ENCODE data around the gene C13orf46. TPM values are rescaled to one million over a fixed set of nuclear protein-coding genes. Genes with fewer than 3 reads are reported as not detected.

The C13orf46 gene
- total and polyA plus RNA-seq, 2 experiments from 2014 or later = 0.20 to 0.23 TPM

DNA sequence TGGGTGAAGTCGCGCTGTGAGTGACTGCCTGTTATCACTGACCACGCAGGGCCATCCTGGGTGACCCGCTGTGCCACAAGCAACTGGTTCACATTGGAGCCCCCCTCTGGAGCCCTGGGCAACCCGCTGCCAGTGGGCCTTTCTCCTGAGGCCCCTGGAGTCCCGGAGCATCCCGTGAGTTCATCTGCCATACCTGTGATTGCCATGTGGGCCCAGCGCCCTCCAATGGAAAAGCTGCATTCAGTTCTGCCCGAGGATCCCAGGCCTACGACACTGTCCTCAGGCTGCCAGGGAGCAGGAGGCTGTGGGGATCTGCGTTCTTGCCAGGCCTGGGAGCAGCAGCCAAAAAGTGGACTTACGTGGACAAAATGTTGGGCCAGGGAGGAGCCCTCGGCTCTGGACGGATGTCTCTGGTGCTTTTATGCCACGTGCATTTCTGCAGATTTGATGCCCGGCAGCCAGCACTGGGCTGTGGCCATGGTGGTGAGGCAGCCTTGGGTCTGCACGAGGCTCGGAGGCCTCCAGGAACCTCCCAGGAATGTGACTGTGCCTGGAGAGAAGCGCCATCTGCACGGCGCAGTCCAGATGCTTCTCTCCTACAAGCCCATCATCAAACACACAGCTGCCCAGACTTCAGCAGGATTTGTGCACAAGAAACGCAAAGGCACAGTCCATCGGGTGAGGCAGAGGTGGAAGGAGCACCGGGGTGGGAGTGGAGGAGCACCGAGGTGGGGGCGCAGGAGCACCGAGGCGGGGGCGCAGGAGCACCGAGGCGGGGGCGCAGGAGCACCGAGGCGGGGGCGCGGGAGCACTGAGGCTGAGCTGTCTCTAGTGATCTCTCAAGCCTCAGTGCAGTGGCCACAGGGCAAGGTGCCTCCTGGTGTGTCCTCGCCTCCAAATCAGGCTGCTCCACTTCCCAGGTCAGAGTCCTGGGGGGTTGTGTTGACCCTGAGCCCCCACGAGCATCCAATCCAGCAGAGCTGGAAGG is 44.0 kb downstream of the C13orf46 start:
- Histone ChIP-seq H2AFZ (no peak overlapping the region), H3K9me2 (replicated peaks; ENCODE audit: insufficient read depth) (no peaks in the 10 kb centered on the region), H3K36me3 (replicated peaks; ENCODE audit: insufficient read depth, low read depth) (no peaks in the 10 kb centered on the region), H3K27me3 (no peaks in the 10 kb centered on the region), H3K9me3 (ENCODE audit: low read depth) (no peaks in the 10 kb centered on the region), H3K79me2 (no peaks in the 10 kb centered on the region), H4K20me1 (ENCODE audit: insufficient read depth, poor library complexity, severe bottlenecking) (no peaks in the 10 kb centered on the region), H3K27ac (no peak overlapping the region), H3K4me2 (no peak overlapping the region), H3K4me3 (no peak overlapping the region), H3K4me1 (ENCODE audit: insufficient read depth) (peaks cover 22% of the 10 kb centered on the region)
- no peak for DNase-seq (ENCODE audit: low spot score)
- WGBS (ENCODE audit: low lambda C conversion rate, missing lambda C conversion rate) = 91% methylated on average over 38 of the region's 38 CpGs
- TF ChIP-seq EZH2phosphoT487 (IDR thresholded peaks at IDR 0.05; ENCODE audit: low read depth, severe bottlenecking, unreplicated experiment) (no peak), EZH2 (IDR thresholded peaks at IDR 0.05; ENCODE audit: borderline replicate concordance) (no peak)
- TF ChIP-seq, protein P1, sequence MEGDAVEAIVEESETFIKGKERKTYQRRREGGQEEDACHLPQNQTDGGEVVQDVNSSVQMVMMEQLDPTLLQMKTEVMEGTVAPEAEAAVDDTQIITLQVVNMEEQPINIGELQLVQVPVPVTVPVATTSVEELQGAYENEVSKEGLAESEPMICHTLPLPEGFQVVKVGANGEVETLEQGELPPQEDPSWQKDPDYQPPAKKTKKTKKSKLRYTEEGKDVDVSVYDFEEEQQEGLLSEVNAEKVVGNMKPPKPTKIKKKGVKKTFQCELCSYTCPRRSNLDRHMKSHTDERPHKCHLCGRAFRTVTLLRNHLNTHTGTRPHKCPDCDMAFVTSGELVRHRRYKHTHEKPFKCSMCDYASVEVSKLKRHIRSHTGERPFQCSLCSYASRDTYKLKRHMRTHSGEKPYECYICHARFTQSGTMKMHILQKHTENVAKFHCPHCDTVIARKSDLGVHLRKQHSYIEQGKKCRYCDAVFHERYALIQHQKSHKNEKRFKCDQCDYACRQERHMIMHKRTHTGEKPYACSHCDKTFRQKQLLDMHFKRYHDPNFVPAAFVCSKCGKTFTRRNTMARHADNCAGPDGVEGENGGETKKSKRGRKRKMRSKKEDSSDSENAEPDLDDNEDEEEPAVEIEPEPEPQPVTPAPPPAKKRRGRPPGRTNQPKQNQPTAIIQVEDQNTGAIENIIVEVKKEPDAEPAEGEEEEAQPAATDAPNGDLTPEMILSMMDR (IDR thresholded peaks at IDR 0.05; ENCODE audit: poor library complexity) = no peak

DNA sequence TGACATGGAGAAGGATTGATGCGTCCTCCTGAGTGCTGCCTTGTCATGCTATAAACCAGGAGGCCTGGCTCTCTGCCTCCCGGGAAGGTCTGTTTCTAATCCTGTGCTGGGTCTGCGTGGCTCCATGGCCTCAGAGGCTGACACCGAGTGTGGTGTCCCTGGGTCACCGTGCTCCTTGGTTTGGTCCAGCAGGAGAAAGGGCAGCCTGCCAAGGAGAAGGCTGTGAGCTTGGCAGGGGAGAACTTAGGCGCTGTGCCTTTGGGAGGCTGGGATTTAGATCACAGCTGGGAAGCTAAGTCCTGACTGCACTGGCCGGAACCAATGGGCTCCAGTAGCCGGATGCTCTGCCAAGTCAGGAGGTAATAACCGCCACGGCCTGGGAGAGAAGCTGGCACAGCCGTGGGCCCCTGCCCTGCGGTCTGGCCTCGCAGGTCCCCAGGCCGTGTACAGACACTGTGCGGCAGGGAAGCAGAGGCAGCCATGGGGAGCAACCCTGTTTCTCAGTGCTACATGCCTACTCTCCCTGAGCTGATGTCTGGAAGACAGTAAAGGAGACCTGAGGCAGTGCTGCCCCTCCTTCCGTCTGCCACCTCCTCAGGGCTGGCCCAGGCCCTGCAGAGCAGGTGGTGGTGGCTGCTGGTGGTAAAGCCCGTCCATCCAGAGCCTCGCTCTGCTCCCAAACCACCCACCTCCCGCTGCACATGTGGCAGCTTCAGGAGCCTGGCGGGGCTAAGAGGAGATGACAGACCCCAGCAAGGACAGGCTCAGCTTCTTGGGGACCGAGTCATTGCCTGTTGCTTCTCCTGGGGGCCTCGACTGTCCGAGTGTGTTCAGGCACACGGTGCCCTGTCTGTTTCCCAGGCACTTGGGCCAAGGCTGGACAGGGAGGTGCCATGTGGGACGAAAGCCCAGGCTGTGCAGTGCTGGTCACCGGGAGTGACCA is 44.9 kb downstream of the C13orf46 start:
- WGBS (ENCODE audit: low lambda C conversion rate, missing lambda C conversion rate) = 79% methylated on average over 26 of the region's 26 CpGs
- H3K27me3 ChIP-seq = no peaks in the 10 kb centered on the region
- peak overlapping the region; percentile 57 for H3K27ac ChIP-seq
- no peak overlapping the region for H3K4me2 ChIP-seq
- no peak overlapping the region for H2AFZ ChIP-seq
- H3K4me3 ChIP-seq = no peak overlapping the region
- H4K20me1 ChIP-seq (ENCODE audit: insufficient read depth, poor library complexity, severe bottlenecking) = no peaks in the 10 kb centered on the region
- H3K36me3 ChIP-seq (replicated peaks; ENCODE audit: insufficient read depth, low read depth) = no peaks in the 10 kb centered on the region
- H3K9me3 ChIP-seq (ENCODE audit: low read depth) = no peaks in the 10 kb centered on the region
- no peak for TF ChIP-seq EZH2 (IDR thresholded peaks at IDR 0.05; ENCODE audit: borderline replicate concordance)
- no peak for TF ChIP-seq EZH2phosphoT487 (IDR thresholded peaks at IDR 0.05; ENCODE audit: low read depth, severe bottlenecking, unreplicated experiment)
- TF ChIP-seq, protein P1 (IDR thresholded peaks at IDR 0.05; ENCODE audit: poor library complexity) = no peak
- H3K9me2 ChIP-seq (replicated peaks; ENCODE audit: insufficient read depth) = no peaks in the 10 kb centered on the region
- peak; percentile 50 for DNase-seq (ENCODE audit: low spot score)
- peaks cover 21% of the 10 kb centered on the region for H3K4me1 ChIP-seq (ENCODE audit: insufficient read depth)
- no peaks in the 10 kb centered on the region for H3K79me2 ChIP-seq

DNA sequence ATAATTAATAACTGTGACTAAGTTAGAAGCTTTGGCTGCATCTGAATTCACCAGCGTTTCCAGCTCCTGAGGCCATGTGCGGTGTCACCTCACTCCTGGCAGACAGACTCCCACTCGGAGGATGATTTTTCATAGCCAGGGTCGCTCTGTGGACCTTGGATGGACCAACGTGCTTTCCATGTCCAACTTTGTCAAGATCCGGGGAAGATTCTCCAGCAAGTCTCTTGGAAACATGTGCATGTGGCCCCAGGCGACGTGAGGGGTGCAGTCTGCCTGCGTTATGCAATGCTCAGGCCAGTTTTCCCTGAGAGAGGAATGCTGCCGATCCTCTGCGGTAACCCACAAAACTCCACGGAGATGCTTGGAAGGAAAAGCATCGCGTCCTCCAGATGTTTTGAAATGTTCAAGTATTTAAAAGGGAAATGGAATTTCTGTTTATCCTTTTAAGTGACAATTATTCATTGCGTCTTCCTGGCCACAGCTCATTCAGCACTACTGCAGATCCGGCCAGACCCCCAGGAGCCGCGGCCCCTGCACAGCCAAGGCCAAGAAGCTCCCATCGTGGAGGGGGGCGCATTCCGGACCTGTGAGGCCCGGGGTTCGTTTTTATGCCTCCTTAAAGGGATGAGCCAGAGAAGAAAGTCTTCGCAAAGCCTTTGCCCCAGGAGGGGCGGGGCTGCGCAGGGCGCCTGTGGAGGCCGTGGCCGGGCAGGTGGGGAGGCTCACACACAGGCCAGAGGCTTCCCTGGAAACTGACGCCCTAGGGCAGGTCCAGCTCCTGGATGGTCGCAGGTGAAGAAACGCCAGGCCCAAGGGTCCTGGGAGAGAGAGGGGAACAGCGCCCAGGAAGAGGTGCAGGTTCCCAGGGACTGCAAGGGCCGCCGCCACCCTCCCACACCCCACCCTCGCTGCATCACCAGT is 46.0 kb downstream of the C13orf46 start:
- no peaks in the 10 kb centered on the region for H3K79me2 ChIP-seq
- TF ChIP-seq, protein P1 (IDR thresholded peaks at IDR 0.05; ENCODE audit: poor library complexity) = no peak
- H3K27ac ChIP-seq = peak overlapping the region; percentile 78
- H3K4me2 ChIP-seq = peak overlapping the region; percentile 44
- no peaks in the 10 kb centered on the region for H3K36me3 ChIP-seq (replicated peaks; ENCODE audit: insufficient read depth, low read depth)
- no peaks in the 10 kb centered on the region for H3K9me2 ChIP-seq (replicated peaks; ENCODE audit: insufficient read depth)
- 62% methylated on average over 36 of the region's 36 CpGs for WGBS (ENCODE audit: low lambda C conversion rate, missing lambda C conversion rate)
- H4K20me1 ChIP-seq (ENCODE audit: insufficient read depth, poor library complexity, severe bottlenecking) = no peaks in the 10 kb centered on the region
- peak; percentile 52 for DNase-seq (ENCODE audit: low spot score)
- H2AFZ ChIP-seq = no peak overlapping the region
- no peak overlapping the region for H3K4me3 ChIP-seq
- peaks cover 21% of the 10 kb centered on the region for H3K4me1 ChIP-seq (ENCODE audit: insufficient read depth)
- no peaks in the 10 kb centered on the region for H3K9me3 ChIP-seq (ENCODE audit: low read depth)
- no peaks in the 10 kb centered on the region for H3K27me3 ChIP-seq
